ENCODE results near the gene FANCB. TPM values are rescaled to one million over a fixed set of nuclear protein-coding genes. Genes with fewer than 3 reads are reported as not detected.

Gene FANCB
- total and polyA plus RNA-seq, 9 of the 15 experiments (the other 6 are each of a cell fraction or from before 2014, with no cell fraction given): 6.5 to 21.3 (median 14.6) TPM

DNA sequence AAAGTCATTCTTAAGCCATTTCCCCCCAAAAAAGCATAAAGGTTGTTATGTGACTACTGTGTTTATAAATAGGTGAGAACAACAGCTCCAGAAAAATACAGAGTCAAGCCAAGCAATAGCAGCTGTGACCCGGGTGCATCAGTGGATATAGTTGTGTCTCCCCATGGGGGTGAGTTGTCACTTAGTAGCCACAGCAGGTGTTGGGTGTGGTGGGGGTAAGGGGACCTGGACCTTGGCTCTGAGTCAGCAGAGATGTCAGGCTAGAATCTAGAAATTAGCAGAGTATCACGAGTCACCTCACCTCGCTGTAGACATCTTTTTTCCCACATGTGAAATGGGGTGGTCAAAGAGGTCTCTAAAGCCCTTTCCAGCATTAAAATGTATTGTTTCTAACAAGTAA is 42.7 kb upstream of the FANCB start (continued):
- no peak for TF ChIP-seq PKNOX1 (IDR thresholded peaks at IDR 0.05)
- TF ChIP-seq XRCC3 (IDR thresholded peaks at IDR 0.05): no peak
- TF ChIP-seq, protein P1, sequence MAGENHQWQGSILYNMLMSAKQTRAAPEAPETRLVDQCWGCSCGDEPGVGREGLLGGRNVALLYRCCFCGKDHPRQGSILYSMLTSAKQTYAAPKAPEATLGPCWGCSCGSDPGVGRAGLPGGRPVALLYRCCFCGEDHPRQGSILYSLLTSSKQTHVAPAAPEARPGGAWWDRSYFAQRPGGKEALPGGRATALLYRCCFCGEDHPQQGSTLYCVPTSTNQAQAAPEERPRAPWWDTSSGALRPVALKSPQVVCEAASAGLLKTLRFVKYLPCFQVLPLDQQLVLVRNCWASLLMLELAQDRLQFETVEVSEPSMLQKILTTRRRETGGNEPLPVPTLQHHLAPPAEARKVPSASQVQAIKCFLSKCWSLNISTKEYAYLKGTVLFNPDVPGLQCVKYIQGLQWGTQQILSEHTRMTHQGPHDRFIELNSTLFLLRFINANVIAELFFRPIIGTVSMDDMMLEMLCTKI (IDR thresholded peaks at IDR 0.05; ENCODE audit: partially characterized antibody): no peak
- no peak for TF ChIP-seq POLR3G (IDR thresholded peaks at IDR 0.05; ENCODE audit: extremely low read depth, insufficient read length, insufficient replicate concordance)
- TF ChIP-seq ZNF316 (IDR thresholded peaks at IDR 0.05): no peak
- TF ChIP-seq TARDBP (IDR thresholded peaks at IDR 0.05): no peak
- TF ChIP-seq, protein P2, sequence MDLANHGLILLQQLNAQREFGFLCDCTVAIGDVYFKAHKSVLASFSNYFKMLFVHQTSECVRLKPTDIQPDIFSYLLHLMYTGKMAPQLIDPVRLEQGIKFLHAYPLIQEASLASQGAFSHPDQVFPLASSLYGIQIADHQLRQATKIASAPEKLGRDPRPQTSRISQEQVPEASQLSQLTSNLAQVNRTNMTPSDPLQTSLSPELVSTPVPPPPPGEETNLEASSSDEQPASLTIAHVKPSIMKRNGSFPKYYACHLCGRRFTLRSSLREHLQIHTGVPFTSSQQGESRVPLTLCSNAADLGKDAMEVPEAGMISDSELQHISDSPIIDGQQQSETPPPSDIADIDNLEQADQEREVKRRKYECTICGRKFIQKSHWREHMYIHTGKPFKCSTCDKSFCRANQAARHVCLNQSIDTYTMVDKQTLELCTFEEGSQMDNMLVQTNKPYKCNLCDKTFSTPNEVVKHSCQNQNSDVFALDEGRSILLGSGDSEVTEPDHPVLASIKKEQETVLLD (IDR thresholded peaks at IDR 0.05): no peak
- no peak for TF ChIP-seq GATAD2B (IDR thresholded peaks at IDR 0.05; ENCODE audit: borderline replicate concordance)
- no peak for TF ChIP-seq POU5F1 (IDR thresholded peaks at IDR 0.05; ENCODE audit: borderline replicate concordance, low read depth, low read length, partially characterized antibody)
- no peak for TF ChIP-seq MAFG (tag; conservative IDR thresholded peaks at IDR 0.05)

All from K562 (cell line).